K562 (cell line): Measurements from ENCODE around the gene RO60. TPM values are rescaled to one million over a fixed set of nuclear protein-coding genes. Genes with fewer than 3 reads are reported as not detected.
A peak's percentile ranks its signal among the peaks of the same experiment; 100 is the strongest.

Experiments used
- ARNT ChIP-seq, 2 experiments: fragments of 450-650 bp; IDR thresholded peaks; 2 replicates each; pipeline ENCODE4 v1.6.1; 2016; ENCODE audit warnings: mild to moderate bottlenecking in 1 of 2
- ATF6 ChIP-seq: sonication (generic); formaldehyde crosslinking; IDR thresholded peaks from 2 replicates; pipeline ENCODE4 v1.4.0; 2020; ENCODE audit warnings: mild to moderate bottlenecking, missing genetic modification reagents
- BHLHE40 ChIP-seq: IDR thresholded peaks from 2 replicates; pipeline ENCODE4 v1.6.1; 2011; ENCODE audit warnings: low read length, improper control_type of control experiment
- BRF2 ChIP-seq: IDR thresholded peaks from 3 replicates; pipeline ENCODE4 v1.6.1; 2011; ENCODE audit warnings: borderline replicate concordance, mild to moderate bottlenecking; ENCODE audit not compliant: insufficient read length, insufficient read depth
- CTCFL ChIP-seq: IDR thresholded peaks from 2 replicates; pipeline ENCODE4 v1.6.1; 2011; ENCODE audit warnings: borderline replicate concordance, low read depth, mild to moderate bottlenecking, moderate library complexity, low read length; ENCODE audit not compliant: insufficient read depth, poor library complexity, severe bottlenecking
- MAFG ChIP-seq: fragments of 450-650 bp; conservative IDR thresholded peaks from 2 replicates; pipeline ENCODE4 v1.6.1; 2016; ENCODE audit warnings: missing genetic modification characterization, missing compliant biosample characterization
- MEF2D ChIP-seq: conservative IDR thresholded peaks from 2 replicates; pipeline ENCODE4 v1.6.1; 2016; ENCODE audit warnings: low read depth, missing genetic modification characterization, missing compliant biosample characterization
- PCBP2 ChIP-seq: fragments of 200-400 bp; formaldehyde crosslinking; IDR thresholded peaks from 2 replicates; pipeline ENCODE4 v1.6.1; 2018; ENCODE audit warnings: low read length, low read depth, mild to moderate bottlenecking, moderate library complexity; ENCODE audit not compliant: poor library complexity, severe bottlenecking
- RBM14 ChIP-seq: fragments of 200-400 bp; formaldehyde crosslinking; IDR thresholded peaks from 2 replicates; pipeline ENCODE4 v1.6.1; 2018; ENCODE audit warnings: low read depth, mild to moderate bottlenecking, low read length, moderate library complexity, borderline replicate concordance; ENCODE audit not compliant: insufficient read depth
- RBM17 ChIP-seq: fragments of 200-400 bp; formaldehyde crosslinking; IDR thresholded peaks from 2 replicates; pipeline ENCODE4 v1.6.1; 2017; ENCODE audit warnings: low read depth, mild to moderate bottlenecking, low read length, borderline replicate concordance
- SMAD1 ChIP-seq: fragments of 150-350 bp; IDR thresholded peaks from 2 replicates; pipeline ENCODE4 v1.6.1; 2014; ENCODE audit warnings: low read length, low read depth; ENCODE audit not compliant: partially characterized antibody
- SMAD4 ChIP-seq: fragments of 250-450 bp; sonication (Bioruptor Pico); conservative IDR thresholded peaks from 2 replicates; pipeline ENCODE4 v1.8.0; 2021; ENCODE audit warnings: inconsistent platforms, mild to moderate bottlenecking, moderate library complexity
- SNRNP70 ChIP-seq: fragments of 200-400 bp; formaldehyde crosslinking; optimal IDR thresholded peaks from 2 replicates; pipeline ENCODE3; 2017; ENCODE audit warnings: low read depth, low read length
- TFAM ChIP-seq: fragments of 250-450 bp; sonication (Bioruptor Pico); conservative IDR thresholded peaks from 2 replicates; pipeline ENCODE4 v1.5.0; 2021; ENCODE audit warnings: mild to moderate bottlenecking, moderate library complexity
- TFAP4 ChIP-seq: sonication (generic); formaldehyde crosslinking; IDR thresholded peaks from 2 replicates; pipeline ENCODE4 v1.8.0; 2022; ENCODE audit warnings: missing genetic modification reagents, mild to moderate bottlenecking, moderate library complexity, borderline replicate concordance
- ZNF3 ChIP-seq: fragments of 250-450 bp; sonication (Bioruptor Pico); IDR thresholded peaks from 2 replicates; pipeline ENCODE4 v1.5.0; 2021; ENCODE audit warnings: mild to moderate bottlenecking, moderate library complexity
- ZNF324 ChIP-seq: fragments of 250-450 bp; sonication (Bioruptor Pico); IDR thresholded peaks from 2 replicates; pipeline ENCODE4 v1.4.0; 2020; ENCODE audit warnings: mild to moderate bottlenecking
- ZNF384 ChIP-seq: IDR thresholded peaks from 2 replicates; pipeline ENCODE4 v1.6.1; 2012; ENCODE audit warnings: low read depth, low read length, improper control_type of control experiment
- ZNF551 ChIP-seq: fragments of 250-450 bp; sonication (Bioruptor Pico); IDR thresholded peaks from 2 replicates; pipeline ENCODE4 v1.5.0; 2021; ENCODE audit warnings: mild to moderate bottlenecking, moderate library complexity
- ZNF586 ChIP-seq: fragments of 450-650 bp; formaldehyde crosslinking; conservative IDR thresholded peaks from 2 replicates; pipeline ENCODE4 v1.4.0; 2020; ENCODE audit warnings: mild to moderate bottlenecking, moderate library complexity
- polyA plus RNA-seq, 8 experiments: library from polyadenylated mRNA; depleted of rRNA in 4 of 8; stranded (reverse) in 5 of 8; unstranded in 3 of 8; fragments of >200 nt; fragmentation: Nextera tagmentation in 2 of 8; fragmentation: Illumina TruSeq in 1 of 8; extraction: Ambion mirVana in 2 of 8; extraction: Trizol in 1 of 8; gene quantifications; 2 replicates each; pipeline versions ENCODE4 v1.2.1 to v1.2.3, GENCODE V29; 2011 to 2014; ENCODE audit warnings: inconsistent platforms in 1 of 8, missing spikeins in 1 of 8
- total RNA-seq, 7 experiments: library from RNA; depleted of rRNA in 6 of 7; stranded (reverse); fragments of >200 nt in 6 of 7; fragmentation: Illumina TruSeq in 2 of 7; extraction: Trizol in 2 of 7; gene quantifications; 2 replicates each; pipeline versions ENCODE4 v1.2.1 to v1.2.3, GENCODE V29; 2011 to 2021; ENCODE audit warnings: low replicate concordance in 1 of 7

Gene RO60
- total and polyA plus RNA-seq, 9 of the 15 experiments (the other 6 are each of a cell fraction or from before 2014, with no cell fraction given): 24.9 to 187 (median 101) TPM

- peak; percentile 16 for TF ChIP-seq CTCFL
- peak; percentile 94 for TF ChIP-seq TFAP4
- TF ChIP-seq SMAD4 (CRISPR knock-in tag): peak; percentile 59; the same call in 1 of the 2 replicates
- no peak for TF ChIP-seq RBM17
- no peak for TF ChIP-seq MAFG
- no peak for TF ChIP-seq MEF2D (tag)
- TF ChIP-seq TFAM (CRISPR knock-in tag): no peak
- no peak for TF ChIP-seq ARNT (IDR thresholded peaks at IDR 0.05)
- no peak for TF ChIP-seq ZNF586 (CRISPR knock-in tag)
- peak; percentile 79 for TF ChIP-seq BHLHE40
- TF ChIP-seq RBM14: no peak
- no peak for TF ChIP-seq PCBP2
- TF ChIP-seq SMAD1: peak; percentile 20
- no peak for TF ChIP-seq ZNF384
- no peak for TF ChIP-seq ATF6 (CRISPR knock-in tag)
- no peak for TF ChIP-seq ZNF3 (CRISPR knock-in tag)
- no peak for TF ChIP-seq ZNF324
- no peak for TF ChIP-seq BRF2
- TF ChIP-seq SNRNP70: no peak
- TF ChIP-seq ZNF551 (CRISPR knock-in tag): no peak
Observed at GRCh38 chr1:193104907-193105820, 45.8 kb downstream of the RO60 start, which contains the start of gene GLRX2 (continued).
